Measurements from ENCODE around the gene KCNQ2. TPM values are rescaled to one million over a fixed set of nuclear protein-coding genes. Genes with fewer than 3 reads are reported as not detected.

KCNQ2 gene
- total RNA-seq, 4 donors from 2014 or later, result not detected

DNA sequence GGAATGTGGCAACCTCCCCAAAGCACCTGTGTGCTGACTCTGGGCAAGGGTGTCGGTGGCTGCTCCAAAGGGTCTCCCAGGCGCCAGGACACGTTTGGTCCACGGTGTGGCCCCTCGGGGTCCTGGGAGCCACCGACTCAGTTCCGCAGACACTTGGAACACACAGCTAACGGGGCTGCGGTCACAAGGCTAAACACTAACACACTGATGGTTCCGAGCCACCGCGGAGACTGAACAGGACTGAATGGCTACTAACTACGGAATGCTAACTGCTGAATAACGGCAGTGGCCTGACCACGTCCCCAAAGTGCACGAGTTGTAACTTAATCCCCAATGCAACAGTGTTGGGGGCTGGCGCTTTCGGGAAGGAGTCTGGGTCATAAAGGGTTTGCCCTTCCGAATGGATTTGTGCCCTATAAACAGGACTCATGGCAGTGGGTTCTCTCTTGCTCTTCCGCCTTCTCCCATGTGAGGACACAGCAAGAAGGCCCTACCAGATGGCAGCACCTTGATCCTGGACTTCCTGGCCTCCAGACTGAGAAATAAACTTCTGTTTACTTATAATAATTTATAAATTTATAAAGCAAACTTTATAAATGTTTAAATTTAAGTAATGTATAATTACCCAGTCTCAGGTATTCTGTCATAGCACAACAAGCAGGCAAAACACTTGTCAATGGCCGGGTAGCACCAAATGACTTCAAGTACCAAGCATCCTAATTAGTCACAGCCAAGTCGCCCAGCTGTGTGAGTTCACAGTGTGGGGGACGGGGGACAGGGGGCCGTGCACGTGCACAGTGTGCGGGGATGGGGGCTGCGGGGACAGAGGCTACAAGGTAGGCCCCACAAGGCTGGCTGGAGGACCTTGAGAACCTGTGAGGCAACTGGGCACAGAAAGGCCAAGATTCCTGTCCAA lies 28.7 kb upstream of the KCNQ2 start:
- DNase-seq (ENCODE audit: low spot score in 2 of 2), result no peak
- peaks cover 0 to 27% (median 0%) of the 10 kb centered on the region in 4 donors for H3K9me3 ChIP-seq
- no peaks in the 10 kb centered on the region for H3K36me3 ChIP-seq
- no peak overlapping the region for H3K4me3 ChIP-seq
- peaks cover 0 to 77% of the 10 kb centered on the region in 2 donors for H3K27me3 ChIP-seq
- TF ChIP-seq EP300 (IDR thresholded peaks at IDR 0.05) (no peak), POLR2A (IDR thresholded peaks at IDR 0.05) (no peak)
- TF ChIP-seq, protein P1, sequence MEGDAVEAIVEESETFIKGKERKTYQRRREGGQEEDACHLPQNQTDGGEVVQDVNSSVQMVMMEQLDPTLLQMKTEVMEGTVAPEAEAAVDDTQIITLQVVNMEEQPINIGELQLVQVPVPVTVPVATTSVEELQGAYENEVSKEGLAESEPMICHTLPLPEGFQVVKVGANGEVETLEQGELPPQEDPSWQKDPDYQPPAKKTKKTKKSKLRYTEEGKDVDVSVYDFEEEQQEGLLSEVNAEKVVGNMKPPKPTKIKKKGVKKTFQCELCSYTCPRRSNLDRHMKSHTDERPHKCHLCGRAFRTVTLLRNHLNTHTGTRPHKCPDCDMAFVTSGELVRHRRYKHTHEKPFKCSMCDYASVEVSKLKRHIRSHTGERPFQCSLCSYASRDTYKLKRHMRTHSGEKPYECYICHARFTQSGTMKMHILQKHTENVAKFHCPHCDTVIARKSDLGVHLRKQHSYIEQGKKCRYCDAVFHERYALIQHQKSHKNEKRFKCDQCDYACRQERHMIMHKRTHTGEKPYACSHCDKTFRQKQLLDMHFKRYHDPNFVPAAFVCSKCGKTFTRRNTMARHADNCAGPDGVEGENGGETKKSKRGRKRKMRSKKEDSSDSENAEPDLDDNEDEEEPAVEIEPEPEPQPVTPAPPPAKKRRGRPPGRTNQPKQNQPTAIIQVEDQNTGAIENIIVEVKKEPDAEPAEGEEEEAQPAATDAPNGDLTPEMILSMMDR (IDR thresholded peaks at IDR 0.05), result no peak
- H3K27ac ChIP-seq, result no peak overlapping the region
- WGBS, 2 donors, result 71 to 75% methylated on average over 27 of the region's 27 CpGs
- H3K4me1 ChIP-seq, result peaks cover 0 to 25% (median 7%) of the 10 kb centered on the region in 4 donors

DNA sequence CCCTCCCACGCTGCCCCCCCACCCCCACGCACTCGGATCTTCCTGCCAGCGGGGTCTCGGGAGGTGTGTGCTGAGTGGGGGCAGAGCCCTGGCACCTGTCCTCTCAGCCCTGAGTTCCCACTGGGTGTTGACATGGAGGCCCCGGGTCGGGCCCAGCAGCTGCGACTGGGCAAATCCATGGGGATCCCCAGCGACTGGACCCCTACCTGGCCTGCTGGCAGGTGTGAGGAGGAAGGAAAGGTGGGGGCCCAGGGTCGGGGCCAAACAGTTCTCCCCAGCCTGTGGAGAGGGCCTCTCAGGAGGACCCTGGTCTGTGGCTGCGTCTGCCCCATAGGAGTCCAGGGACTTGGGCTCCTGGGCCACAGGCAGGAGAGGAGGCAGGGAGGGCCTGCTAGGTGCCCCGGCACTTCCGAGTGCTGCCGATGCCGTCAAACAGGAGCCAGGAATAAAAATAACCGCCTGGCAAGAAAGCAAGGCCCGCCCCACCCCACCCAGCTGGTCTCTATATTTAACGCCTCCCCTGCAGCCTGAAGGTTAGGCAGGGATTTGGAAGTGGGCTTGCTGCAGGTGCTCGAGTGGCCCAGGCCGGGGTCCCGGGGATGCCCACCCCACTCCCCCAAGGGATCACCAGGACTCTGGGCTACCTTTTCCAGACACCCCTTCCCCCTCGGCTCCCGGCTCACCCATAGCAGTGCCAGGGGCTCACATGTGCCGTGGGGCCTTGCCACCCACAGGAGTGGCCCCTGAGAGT lies 27.9 kb upstream of the KCNQ2 start:
- H3K27ac ChIP-seq, result no peak overlapping the region
- H3K36me3 ChIP-seq, result no peaks in the 10 kb centered on the region
- DNase-seq (ENCODE audit: low spot score in 2 of 2), result no peak
- peaks cover 0 to 25% (median 7%) of the 10 kb centered on the region in 4 donors for H3K4me1 ChIP-seq
- H3K9me3 ChIP-seq, result peaks cover 0 to 19% (median 0%) of the 10 kb centered on the region in 4 donors
- TF ChIP-seq, protein P1 (IDR thresholded peaks at IDR 0.05), result no peak
- TF ChIP-seq EP300 (IDR thresholded peaks at IDR 0.05) (no peak), POLR2A (IDR thresholded peaks at IDR 0.05) (no peak)
- no peak overlapping the region for H3K4me3 ChIP-seq
- WGBS, 2 donors, result 79 to 80% methylated on average over 20 to 24 of the region's 24 CpGs
- peaks cover 0 to 86% of the 10 kb centered on the region in 2 donors for H3K27me3 ChIP-seq

DNA sequence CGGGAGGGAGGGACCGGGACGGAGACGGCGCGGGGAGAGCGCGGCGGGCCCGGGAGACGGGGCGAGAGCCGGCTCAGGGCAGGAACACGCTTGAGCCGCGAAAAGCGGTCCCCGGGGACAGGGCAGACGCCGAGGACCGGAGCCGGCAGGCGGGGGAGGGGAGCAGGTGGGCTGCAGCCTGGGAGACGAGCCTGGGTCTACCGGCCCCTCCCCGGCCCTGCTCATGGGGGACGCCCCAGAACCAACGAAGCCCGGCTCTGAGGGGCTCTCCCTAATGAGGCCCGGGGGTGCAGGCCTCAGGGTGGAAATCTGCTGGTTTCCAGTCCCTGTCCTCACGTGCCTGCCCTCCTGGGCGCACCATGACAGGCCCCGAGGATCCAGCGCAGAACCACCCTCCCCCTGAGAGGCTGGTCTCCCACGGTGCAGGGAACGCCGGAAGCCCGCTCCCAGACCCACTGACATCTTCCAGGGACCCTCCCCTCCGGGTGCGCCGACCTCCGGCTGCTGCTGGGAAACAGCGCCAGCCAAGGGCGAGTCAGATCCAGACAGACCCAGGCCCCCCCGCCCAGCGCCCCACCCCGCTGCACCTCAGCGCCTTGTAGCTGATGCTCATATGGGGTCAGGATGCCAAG lies 27.0 kb upstream of the KCNQ2 start:
- Histone ChIP-seq H3K4me1 (peaks cover 0 to 25% (median 7%) of the 10 kb centered on the region in 4 donors), H3K27ac (no peak overlapping the region), H3K4me3 (peak overlapping the region in 3 of 4 donors; percentile 4 to 46 (median 37)), H3K9me3 (peaks cover 0 to 10% (median 0%) of the 10 kb centered on the region in 4 donors), H3K27me3 (peaks cover 0 to 94% of the 10 kb centered on the region in 2 donors), H3K36me3 (no peaks in the 10 kb centered on the region)
- 3 to 13% methylated on average over 15 to 40 of the region's 48 CpGs for WGBS, 2 donors
- TF ChIP-seq, protein P1 (IDR thresholded peaks at IDR 0.05), result no peak
- TF ChIP-seq POLR2A (IDR thresholded peaks at IDR 0.05), result no peak
- TF ChIP-seq EP300 (IDR thresholded peaks at IDR 0.05), result no peak
- no peak for DNase-seq (ENCODE audit: low spot score in 2 of 2)

DNA sequence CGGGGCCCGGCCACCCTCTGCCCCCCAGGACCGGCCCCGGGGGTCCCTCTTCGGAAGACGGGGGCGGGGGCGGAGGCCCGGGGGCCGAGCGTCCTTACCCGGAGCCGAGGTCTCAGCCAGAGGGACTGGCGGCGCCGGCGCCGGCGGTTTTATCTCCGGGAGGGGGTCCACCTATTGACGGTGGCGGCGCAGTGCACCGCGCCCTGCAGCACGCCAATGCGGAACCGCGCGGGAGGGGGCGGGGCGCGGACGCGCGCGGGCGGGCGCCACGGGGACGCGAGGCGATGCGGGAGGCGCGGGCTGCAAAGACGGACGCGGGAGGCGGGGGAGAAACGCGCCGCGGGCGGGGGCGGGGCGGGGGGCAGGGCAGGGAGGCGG lies 26.5 kb upstream of the KCNQ2 start, which contains the start of gene EEF1A2:
TSS of gene EEF1A2 (minus strand) at position 124 of the 378 bp plus-strand sequence. CDS start 1,320 bp downstream, outside the sequence.
- peaks cover 0 to 90% of the 10 kb centered on the region in 2 donors for H3K27me3 ChIP-seq
- peak within 1 kb of the TSS in 3 of 4 donors; percentile 4 to 46 (median 37) for H3K4me3 ChIP-seq
- no peak within 1 kb of the TSS for H3K27ac ChIP-seq
- no peaks in the 10 kb centered on the region for H3K36me3 ChIP-seq
- H3K4me1 ChIP-seq, result peaks cover 0 to 25% (median 7%) of the 10 kb centered on the region in 4 donors
- WGBS, 2 donors, result 0% methylated on average over 8 of the region's 58 CpGs; no CpG with 5 or more reads in 1 of the 2 donors
- peaks cover 0 to 5% (median 0%) of the 10 kb centered on the region in 4 donors for H3K9me3 ChIP-seq
- no peak for DNase-seq (ENCODE audit: low spot score in 2 of 2)
- TF ChIP-seq, protein P1 (IDR thresholded peaks at IDR 0.05), result peak in 1 of 5 experiments; percentile 4
- no peak for TF ChIP-seq POLR2A (IDR thresholded peaks at IDR 0.05)
